ENCODE measurements around the gene PFKL.
"Not testable (repeated sequence)": the region's sequence is repeated elsewhere in the genome, so short reads cannot be mapped to it uniquely, and the experiment has no call there.

The PFKL gene

GRCh38 chr21:44356636-44357035 lies 56.8 kb downstream of the PFKL start:
- no peak overlapping the region for H3K9ac ChIP-seq (ENCODE audit: low read depth, low read length)
- H3K27me3 ChIP-seq (ENCODE audit: insufficient read depth, low read length) = no peaks in the 10 kb centered on the region
- H3K36me3 ChIP-seq (ENCODE audit: insufficient read depth, low read depth, low read length) = no peaks in the 10 kb centered on the region
- no peaks in the 10 kb centered on the region for H3K4me1 ChIP-seq (ENCODE audit: insufficient read depth, low read length)
- H3K4me3 ChIP-seq (ENCODE audit: low read length) = no peak overlapping the region
- H3K9me3 ChIP-seq (ENCODE audit: insufficient read depth, low read depth, low read length) = no peaks in the 10 kb centered on the region
- H3K27ac ChIP-seq (ENCODE audit: low read length) = no peak overlapping the region

GRCh38 chr21:44357064-44357837 lies 57.4 kb downstream of the PFKL start:
- H3K27ac ChIP-seq (ENCODE audit: low read length) = no peak overlapping the region

GRCh38 chr21:44359396-44359795 lies 59.5 kb downstream of the PFKL start:
- Histone ChIP-seq H3K4me3 (ENCODE audit: low read length) (no peak overlapping the region), H3K9me3 (ENCODE audit: insufficient read depth, low read depth, low read length) (no peaks in the 10 kb centered on the region), H3K27ac (ENCODE audit: low read length) (no peak overlapping the region), H3K4me1 (ENCODE audit: insufficient read depth, low read length) (no peaks in the 10 kb centered on the region), H3K9ac (ENCODE audit: low read depth, low read length) (no peak overlapping the region), H3K36me3 (ENCODE audit: insufficient read depth, low read depth, low read length) (no peaks in the 10 kb centered on the region), H3K27me3 (ENCODE audit: insufficient read depth, low read length) (no peaks in the 10 kb centered on the region)

More at GRCh38 chr21:44357064-44357837, 57.4 kb downstream of the PFKL start:
- H3K4me3 ChIP-seq (ENCODE audit: low read length) = no peak overlapping the region
- H3K4me1 ChIP-seq (ENCODE audit: insufficient read depth, low read length) = no peaks in the 10 kb centered on the region
- H3K9ac ChIP-seq (ENCODE audit: low read depth, low read length) = no peak overlapping the region
- H3K27me3 ChIP-seq (ENCODE audit: insufficient read depth, low read length) = no peaks in the 10 kb centered on the region
- no peaks in the 10 kb centered on the region for H3K36me3 ChIP-seq (ENCODE audit: insufficient read depth, low read depth, low read length)
- H3K9me3 ChIP-seq (ENCODE audit: insufficient read depth, low read depth, low read length) = no peaks in the 10 kb centered on the region

DNA sequence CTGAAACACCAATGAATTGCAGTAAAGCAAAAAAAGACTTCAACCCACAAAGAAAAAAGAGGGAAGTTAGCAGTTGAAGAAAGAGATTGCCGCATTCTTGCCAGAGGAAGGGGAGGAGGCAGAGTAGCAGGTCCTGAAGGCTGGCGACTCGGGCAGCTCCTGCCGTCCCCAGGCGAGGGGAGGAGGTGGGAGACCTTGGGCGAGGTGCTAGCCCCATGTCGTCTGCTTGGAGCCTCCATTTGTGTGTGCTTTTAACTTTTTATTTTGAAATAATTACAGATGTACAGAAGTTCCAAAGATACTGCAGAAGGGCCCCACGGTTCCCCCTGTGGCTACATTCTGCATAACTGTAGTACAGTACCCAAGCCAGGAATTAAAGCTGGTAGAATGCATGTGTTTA lies 60.3 kb downstream of the PFKL start:
- H3K27me3 ChIP-seq (ENCODE audit: insufficient read depth, low read length) = no peaks in the 10 kb centered on the region
- no peak overlapping the region for H3K9ac ChIP-seq (ENCODE audit: low read depth, low read length)
- H3K36me3 ChIP-seq (ENCODE audit: insufficient read depth, low read depth, low read length) = no peaks in the 10 kb centered on the region
- no peak overlapping the region for H3K27ac ChIP-seq (ENCODE audit: low read length)
- no peaks in the 10 kb centered on the region for H3K4me1 ChIP-seq (ENCODE audit: insufficient read depth, low read length)
- H3K4me3 ChIP-seq (ENCODE audit: low read length) = no peak overlapping the region
- no peaks in the 10 kb centered on the region for H3K9me3 ChIP-seq (ENCODE audit: insufficient read depth, low read depth, low read length)

DNA sequence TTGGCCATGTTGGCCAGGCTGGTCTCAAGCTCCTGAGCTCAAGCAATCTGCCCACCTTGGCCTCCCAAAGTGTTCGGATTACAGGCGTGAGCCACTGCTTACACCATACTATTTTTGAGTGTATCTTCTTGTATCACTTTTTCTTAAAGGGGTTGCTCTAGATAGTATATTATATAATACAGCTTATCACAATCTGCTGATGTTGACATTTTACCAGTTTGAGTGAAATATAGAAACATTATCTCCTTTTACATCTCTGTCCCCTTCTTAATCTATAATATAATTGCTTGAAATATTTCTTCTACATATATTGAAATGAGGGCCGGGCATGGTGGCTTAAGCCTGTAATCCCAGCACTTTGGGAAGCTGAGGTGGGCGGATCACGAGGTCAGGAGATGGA lies 62.0 kb downstream of the PFKL start:
- not testable (repeated sequence) for H3K4me3 ChIP-seq (ENCODE audit: low read length); H3K9ac ChIP-seq (ENCODE audit: low read depth, low read length); H3K36me3 ChIP-seq (ENCODE audit: insufficient read depth, low read depth, low read length); H3K27ac ChIP-seq (ENCODE audit: low read length); H3K4me1 ChIP-seq (ENCODE audit: insufficient read depth, low read length); H3K27me3 ChIP-seq (ENCODE audit: insufficient read depth, low read length); H3K9me3 ChIP-seq (ENCODE audit: insufficient read depth, low read depth, low read length)

DNA sequence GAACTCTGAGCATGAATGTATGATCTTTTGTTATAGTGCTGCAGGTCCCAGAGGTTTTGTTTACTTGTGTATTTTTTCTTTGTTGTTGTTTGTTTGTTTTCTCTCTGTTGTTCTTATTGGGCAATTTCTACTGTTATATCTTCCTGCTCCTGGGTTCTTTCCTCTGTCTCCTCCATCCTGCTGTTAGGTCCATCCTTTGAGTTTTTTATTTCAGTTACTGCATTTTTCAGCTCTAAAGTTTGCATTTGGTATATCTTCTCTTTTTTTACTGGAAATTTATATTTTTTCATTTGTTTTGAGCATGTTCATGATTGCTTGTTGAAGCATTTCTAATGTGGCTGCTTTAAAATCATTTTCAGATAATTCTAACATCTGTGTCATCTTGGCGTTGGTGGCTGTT lies 63.4 kb downstream of the PFKL start:
- Histone ChIP-seq H3K36me3 (ENCODE audit: insufficient read depth, low read depth, low read length) (no peaks in the 10 kb centered on the region), H3K27ac (ENCODE audit: low read length) (no peak overlapping the region), H3K4me1 (ENCODE audit: insufficient read depth, low read length) (no peaks in the 10 kb centered on the region), H3K9ac (ENCODE audit: low read depth, low read length) (no peak overlapping the region), H3K27me3 (ENCODE audit: insufficient read depth, low read length) (peaks cover 8% of the 10 kb centered on the region; the same call in 1 of the 2 replicates), H3K9me3 (ENCODE audit: insufficient read depth, low read depth, low read length) (no peaks in the 10 kb centered on the region), H3K4me3 (ENCODE audit: low read length) (no peak overlapping the region)

GRCh38 chr21:44364151-44365053 lies 64.5 kb downstream of the PFKL start:
- Histone ChIP-seq H3K27ac (ENCODE audit: low read length) (no peak overlapping the region), H3K4me3 (ENCODE audit: low read length) (no peak overlapping the region), H3K4me1 (ENCODE audit: insufficient read depth, low read length) (no peaks in the 10 kb centered on the region), H3K36me3 (ENCODE audit: insufficient read depth, low read depth, low read length) (no peaks in the 10 kb centered on the region), H3K27me3 (ENCODE audit: insufficient read depth, low read length) (peaks cover 17% of the 10 kb centered on the region), H3K9ac (ENCODE audit: low read depth, low read length) (no peak overlapping the region), H3K9me3 (ENCODE audit: insufficient read depth, low read depth, low read length) (no peaks in the 10 kb centered on the region)

DNA sequence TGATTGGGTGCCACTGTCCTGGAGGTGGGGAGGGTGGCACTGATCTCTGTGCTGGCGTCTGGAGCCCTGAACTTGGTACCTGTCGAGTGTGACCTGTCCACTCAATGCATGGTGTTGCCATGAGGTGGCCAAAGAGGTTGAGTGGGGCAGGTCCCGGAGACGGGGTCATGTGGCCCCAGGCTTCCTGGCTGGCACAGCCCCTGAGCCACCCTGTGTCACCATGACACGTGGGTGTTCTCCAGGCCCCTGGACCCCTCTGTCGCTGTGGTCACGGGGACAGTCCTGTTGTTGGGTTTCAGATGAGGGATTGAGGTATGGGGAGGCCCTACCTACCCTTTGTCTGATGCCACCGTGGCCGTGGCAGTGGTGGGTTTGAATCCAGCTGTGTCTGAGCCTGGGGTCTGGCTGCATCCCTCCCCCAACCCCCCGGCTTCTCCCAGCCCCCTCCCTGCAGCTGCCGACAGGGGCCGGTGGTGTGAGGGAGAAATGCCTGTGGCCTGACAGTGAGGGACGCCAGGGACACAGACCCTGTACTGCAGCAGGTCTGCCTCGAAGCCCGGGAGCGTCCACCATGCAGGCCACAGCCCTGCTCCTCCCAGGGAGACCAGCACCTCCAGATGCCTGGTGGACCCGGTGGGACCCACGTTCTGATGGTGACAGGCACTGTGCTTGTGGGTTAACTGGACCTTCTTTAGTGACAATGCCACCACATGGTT lies 65.6 kb downstream of the PFKL start:
- H3K9ac ChIP-seq (ENCODE audit: low read depth, low read length) = no peak overlapping the region
- no peak overlapping the region for H3K4me3 ChIP-seq (ENCODE audit: low read length)
- no peak overlapping the region for H3K27ac ChIP-seq (ENCODE audit: low read length)
- H3K4me1 ChIP-seq (ENCODE audit: insufficient read depth, low read length) = no peaks in the 10 kb centered on the region
- no peaks in the 10 kb centered on the region for H3K9me3 ChIP-seq (ENCODE audit: insufficient read depth, low read depth, low read length)
- H3K36me3 ChIP-seq (ENCODE audit: insufficient read depth, low read depth, low read length) = no peaks in the 10 kb centered on the region
- H3K27me3 ChIP-seq (ENCODE audit: insufficient read depth, low read length) = peaks cover 24% of the 10 kb centered on the region

DNA sequence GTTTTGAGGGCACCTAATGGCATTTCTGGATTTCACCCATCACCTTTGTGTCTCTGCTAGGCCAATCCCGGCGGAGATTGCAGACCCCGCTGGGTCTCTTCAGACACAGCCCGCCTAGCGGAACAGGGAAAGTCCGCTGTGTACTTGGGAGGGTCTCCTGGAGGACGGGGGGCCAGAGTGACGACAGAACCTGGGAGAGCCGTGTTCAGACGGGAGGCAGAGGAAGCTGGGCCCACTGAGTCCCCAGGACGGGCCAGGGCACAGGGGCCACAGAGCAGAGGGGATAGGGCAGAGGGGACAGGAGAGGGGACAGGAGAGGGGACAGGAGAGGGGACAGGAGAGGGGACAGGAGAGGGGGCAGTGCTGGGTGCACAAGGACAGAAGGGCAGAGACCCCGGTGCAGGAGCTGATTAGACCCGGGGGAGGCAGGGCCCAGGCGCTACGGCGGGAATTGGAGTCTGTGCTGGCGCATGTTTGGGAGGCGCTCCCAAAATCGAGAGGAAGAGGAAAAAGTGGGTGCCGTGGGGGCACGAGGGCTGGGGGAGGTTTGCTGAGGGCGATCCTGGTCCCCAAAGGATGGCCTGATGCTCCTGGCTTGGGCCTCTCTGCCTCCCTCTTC lies 66.2 kb downstream of the PFKL start:
- Histone ChIP-seq H3K27me3 (ENCODE audit: insufficient read depth, low read length) (peaks cover 30% of the 10 kb centered on the region), H3K4me3 (ENCODE audit: low read length) (no peak overlapping the region), H3K36me3 (ENCODE audit: insufficient read depth, low read depth, low read length) (no peaks in the 10 kb centered on the region), H3K9ac (ENCODE audit: low read depth, low read length) (no peak overlapping the region), H3K27ac (ENCODE audit: low read length) (no peak overlapping the region), H3K9me3 (ENCODE audit: insufficient read depth, low read depth, low read length) (no peaks in the 10 kb centered on the region), H3K4me1 (ENCODE audit: insufficient read depth, low read length) (no peaks in the 10 kb centered on the region)

- Histone ChIP-seq H3K9me3 (ENCODE audit: insufficient read depth, low read depth, low read length) (no peaks in the 10 kb centered on the region), H3K27ac (ENCODE audit: low read length) (no peak overlapping the region), H3K4me3 (ENCODE audit: low read length) (no peak overlapping the region), H3K36me3 (ENCODE audit: insufficient read depth, low read depth, low read length) (no peaks in the 10 kb centered on the region), H3K9ac (ENCODE audit: low read depth, low read length) (no peak overlapping the region), H3K27me3 (ENCODE audit: insufficient read depth, low read length) (peaks cover 30% of the 10 kb centered on the region), H3K4me1 (ENCODE audit: insufficient read depth, low read length) (no peaks in the 10 kb centered on the region)
Observed at GRCh38 chr21:44366586-44367211, 66.8 kb downstream of the PFKL start.

Data from iPS-20b (cell line).